Gastrocnemius medialis (tissue), 4 donors: ENCODE results near the gene RYR2.

Experiments used
- POLR2A ChIP-seq, 2 donors: fragments of 450-650 bp; IDR thresholded peaks; one replicate each; pipeline ENCODE4 v1.6.1; 2017; ENCODE audit warnings: antibody characterized with exemption in 2 of 2, mild to moderate bottlenecking in 2 of 2, moderate library complexity in 2 of 2
- TF ChIP-seq, protein P1 (sequence below), 5 experiments: fragments of 450-650 bp in 3 of 5; fragments of 200-600 bp in 2 of 5; sonication (generic) in 2 of 5; IDR thresholded peaks in 4 of 5; conservative IDR thresholded peaks in 1 of 5; 1 replicate in 4 of 5; 2 replicates in 1 of 5; pipeline ENCODE4 v1.5.1; 2016 to 2019; ENCODE audit warnings: antibody characterized with exemption in 5 of 5, mild to moderate bottlenecking in 3 of 5, moderate library complexity in 3 of 5

GRCh38 chr1:237007147-237007881 lies 34.7 kb upstream of the RYR2 start:
- TF ChIP-seq, protein P1, sequence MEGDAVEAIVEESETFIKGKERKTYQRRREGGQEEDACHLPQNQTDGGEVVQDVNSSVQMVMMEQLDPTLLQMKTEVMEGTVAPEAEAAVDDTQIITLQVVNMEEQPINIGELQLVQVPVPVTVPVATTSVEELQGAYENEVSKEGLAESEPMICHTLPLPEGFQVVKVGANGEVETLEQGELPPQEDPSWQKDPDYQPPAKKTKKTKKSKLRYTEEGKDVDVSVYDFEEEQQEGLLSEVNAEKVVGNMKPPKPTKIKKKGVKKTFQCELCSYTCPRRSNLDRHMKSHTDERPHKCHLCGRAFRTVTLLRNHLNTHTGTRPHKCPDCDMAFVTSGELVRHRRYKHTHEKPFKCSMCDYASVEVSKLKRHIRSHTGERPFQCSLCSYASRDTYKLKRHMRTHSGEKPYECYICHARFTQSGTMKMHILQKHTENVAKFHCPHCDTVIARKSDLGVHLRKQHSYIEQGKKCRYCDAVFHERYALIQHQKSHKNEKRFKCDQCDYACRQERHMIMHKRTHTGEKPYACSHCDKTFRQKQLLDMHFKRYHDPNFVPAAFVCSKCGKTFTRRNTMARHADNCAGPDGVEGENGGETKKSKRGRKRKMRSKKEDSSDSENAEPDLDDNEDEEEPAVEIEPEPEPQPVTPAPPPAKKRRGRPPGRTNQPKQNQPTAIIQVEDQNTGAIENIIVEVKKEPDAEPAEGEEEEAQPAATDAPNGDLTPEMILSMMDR (IDR thresholded peaks at IDR 0.05 in 4 of 5, conservative IDR thresholded peaks at IDR 0.05 in 1 of 5), result no peak
- TF ChIP-seq POLR2A (IDR thresholded peaks at IDR 0.05), result no peak
